ENCODE results near the gene UNC45B. TPM values are rescaled to one million over a fixed set of nuclear protein-coding genes. Genes with fewer than 3 reads are reported as not detected.

The UNC45B gene
- total RNA-seq, 1 experiment from 2014 or later = not detected

- Histone ChIP-seq H3K36me3 (ENCODE audit: control insufficient read depth, insufficient read depth, low read length) (no peaks in the 10 kb centered on the region), H3K27me3 (replicated peaks; ENCODE audit: control insufficient read depth, insufficient read depth, low read length) (no peaks in the 10 kb centered on the region; the same call in none of the 2 replicates), H3K9me3 (no peaks in the 10 kb centered on the region; the same call in 1 of the 2 replicates), H3K4me3 (ENCODE audit: low read depth, low read length) (no peak overlapping the region), H3K4me1 (no peaks in the 10 kb centered on the region)
- CTCF ChIA-PET = no interaction called here
- Mint-ChIP-seq H3K4me3 (ENCODE audit: unreplicated experiment) (no peak overlapping the region), H3K36me3 (ENCODE audit: insufficient read depth, unreplicated experiment) (no peaks in the 10 kb centered on the region), H3K27ac (ENCODE audit: unreplicated experiment) (no peak overlapping the region), H3K27me3 (ENCODE audit: insufficient read depth, unreplicated experiment) (peaks cover 21% of the 10 kb centered on the region), H3K4me1 (ENCODE audit: low read depth, unreplicated experiment) (no peaks in the 10 kb centered on the region), H3K9me3 (ENCODE audit: unreplicated experiment) (no peaks in the 10 kb centered on the region)
- BruUV-seq (replicated peaks) = no TSS peak
- DNase-seq = no peak
- intact Hi-C loops (cut with micrococcal nuclease; ENCODE audit: unreplicated experiment) = no loop called here
- POLR2A ChIA-PET = no interaction called here
- TF ChIP-seq CTCF (IDR thresholded peaks at IDR 0.05; ENCODE audit: insufficient read depth in 1 of 2, low read depth in 1 of 2, low read length in 1 of 2, severe bottlenecking in 1 of 2, unreplicated experiment in 1 of 2) = no peak
Observed at GRCh38 chr17:35210741-35211140, 63.1 kb downstream of the UNC45B start.

- no peaks in the 10 kb centered on the region for H3K9me3 Mint-ChIP-seq (ENCODE audit: unreplicated experiment)
- H3K4me1 Mint-ChIP-seq (ENCODE audit: low read depth, unreplicated experiment) = no peaks in the 10 kb centered on the region
- intact Hi-C loops (cut with micrococcal nuclease; ENCODE audit: unreplicated experiment) = no loop called here
- no peaks in the 10 kb centered on the region; the same call in none of the 2 replicates for H3K27me3 ChIP-seq (replicated peaks; ENCODE audit: control insufficient read depth, insufficient read depth, low read length)
- H3K36me3 Mint-ChIP-seq (ENCODE audit: insufficient read depth, unreplicated experiment) = no peaks in the 10 kb centered on the region
- BruUV-seq (replicated peaks) = no TSS peak
- ChIA-PET CTCF (no interaction called here), POLR2A (no interaction called here)
- no peak overlapping the region for H3K4me3 ChIP-seq (ENCODE audit: low read depth, low read length)
- H3K27ac Mint-ChIP-seq (ENCODE audit: unreplicated experiment) = no peak overlapping the region
- H3K4me1 ChIP-seq = no peaks in the 10 kb centered on the region
- no peaks in the 10 kb centered on the region; the same call in 1 of the 2 replicates for H3K9me3 ChIP-seq
- DNase-seq = no peak
- TF ChIP-seq CTCF (IDR thresholded peaks at IDR 0.05; ENCODE audit: insufficient read depth in 1 of 2, low read depth in 1 of 2, low read length in 1 of 2, severe bottlenecking in 1 of 2, unreplicated experiment in 1 of 2) = no peak
- H3K27me3 Mint-ChIP-seq (ENCODE audit: insufficient read depth, unreplicated experiment) = peaks cover 21% of the 10 kb centered on the region
- H3K4me3 Mint-ChIP-seq (ENCODE audit: unreplicated experiment) = no peak overlapping the region
- H3K36me3 ChIP-seq (ENCODE audit: control insufficient read depth, insufficient read depth, low read length) = no peaks in the 10 kb centered on the region
Observed at GRCh38 chr17:35212668-35213067, 65.1 kb downstream of the UNC45B start.

DNA sequence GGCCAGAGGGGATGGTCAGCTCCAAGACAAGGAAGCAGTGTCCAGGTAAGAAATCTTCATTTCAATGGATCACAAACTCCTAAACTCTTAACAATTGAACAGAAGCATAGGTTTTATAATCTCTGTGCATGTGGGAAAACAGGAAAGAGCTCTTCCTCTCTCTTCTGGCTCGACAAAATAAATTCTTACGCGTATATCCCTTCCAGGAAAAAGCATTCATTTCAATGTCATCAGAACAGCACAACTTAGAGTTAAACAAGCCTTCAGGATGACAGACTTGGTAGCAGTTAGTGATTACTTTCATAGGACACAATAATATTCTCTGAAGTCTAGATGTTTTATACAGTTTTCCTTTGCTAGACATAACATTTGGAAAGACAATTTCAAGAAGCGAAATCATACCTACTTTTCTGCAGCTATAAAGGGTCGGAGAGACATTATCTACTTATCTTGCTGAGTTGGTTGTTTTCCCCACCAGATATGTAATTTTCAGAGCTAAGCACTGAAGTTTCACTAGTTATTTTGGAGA, 65.9 kb downstream of the UNC45B start:
- Mint-ChIP-seq H3K27ac (ENCODE audit: unreplicated experiment) (no peak overlapping the region), H3K36me3 (ENCODE audit: insufficient read depth, unreplicated experiment) (no peaks in the 10 kb centered on the region), H3K4me1 (ENCODE audit: low read depth, unreplicated experiment) (no peaks in the 10 kb centered on the region), H3K9me3 (ENCODE audit: unreplicated experiment) (no peaks in the 10 kb centered on the region), H3K4me3 (ENCODE audit: unreplicated experiment) (no peak overlapping the region), H3K27me3 (ENCODE audit: insufficient read depth, unreplicated experiment) (peaks cover 21% of the 10 kb centered on the region)
- Histone ChIP-seq H3K4me3 (ENCODE audit: low read depth, low read length) (no peak overlapping the region), H3K36me3 (ENCODE audit: control insufficient read depth, insufficient read depth, low read length) (no peaks in the 10 kb centered on the region), H3K9me3 (no peaks in the 10 kb centered on the region), H3K27me3 (replicated peaks; ENCODE audit: control insufficient read depth, insufficient read depth, low read length) (no peaks in the 10 kb centered on the region; the same call in none of the 2 replicates), H3K4me1 (no peaks in the 10 kb centered on the region)
- POLR2A ChIA-PET = no interaction called here
- CTCF ChIA-PET = no interaction called here
- no TSS peak for BruUV-seq (replicated peaks)
- intact Hi-C loops (cut with micrococcal nuclease; ENCODE audit: unreplicated experiment) = no loop called here
- no peak for DNase-seq
- no peak for TF ChIP-seq CTCF (IDR thresholded peaks at IDR 0.05; ENCODE audit: insufficient read depth in 1 of 2, low read depth in 1 of 2, low read length in 1 of 2, severe bottlenecking in 1 of 2, unreplicated experiment in 1 of 2)

All from Caco-2 (cell line).